Measurements from ENCODE around the gene TRIO.

TRIO gene

GRCh38 chr5:14332038-14332631 is 189.0 kb downstream of the TRIO start:
- DNase-seq: no peak
- Histone ChIP-seq H3K4me3 (no peak overlapping the region), H3K4me1 (peaks cover 0 to 22% (median 3%) of the 10 kb centered on the region in 4 donors), H3K9me3 (no peaks in the 10 kb centered on the region), H3K27ac (no peak overlapping the region), H3K36me3 (peaks cover 0 to 36% (median 18%) of the 10 kb centered on the region in 3 donors), H3K27me3 (no peaks in the 10 kb centered on the region)
- TF ChIP-seq CTCF (IDR thresholded peaks at IDR 0.05): no peak
- intact Hi-C loops (cut with DNase I; ENCODE audit: low total_unique reads): no loop called here

- H3K36me3 ChIP-seq: peaks cover 0 to 40% (median 23%) of the 10 kb centered on the region in 3 donors
- intact Hi-C loops (cut with DNase I; ENCODE audit: low total_unique reads): no loop called here
- no peaks in the 10 kb centered on the region for H3K9me3 ChIP-seq
- peak overlapping the region in 1 of 2 donors; percentile 53 for H3K27ac ChIP-seq
- H3K27me3 ChIP-seq: no peaks in the 10 kb centered on the region
- no peak for DNase-seq
- no peak overlapping the region for H3K4me3 ChIP-seq
- peaks cover 0 to 23% (median 6%) of the 10 kb centered on the region in 4 donors for H3K4me1 ChIP-seq
- no peak for TF ChIP-seq CTCF (IDR thresholded peaks at IDR 0.05)
These were observed 189.6 kb downstream of the TRIO start for GRCh38 chr5:14332746-14333145.

GRCh38 chr5:14337593-14337992 is 194.5 kb downstream of the TRIO start:
- peaks cover 0 to 71% (median 41%) of the 10 kb centered on the region in 4 donors for H3K4me1 ChIP-seq

GRCh38 chr5:14339468-14339867 is 196.3 kb downstream of the TRIO start:
- Histone ChIP-seq H3K9me3 (no peaks in the 10 kb centered on the region), H3K27ac (peak overlapping the region; percentile 72 to 73), H3K36me3 (peaks cover 0 to 20% (median 18%) of the 10 kb centered on the region in 3 donors), H3K4me1 (peaks cover 0 to 76% (median 41%) of the 10 kb centered on the region in 4 donors), H3K27me3 (no peaks in the 10 kb centered on the region), H3K4me3 (no peak overlapping the region)
- intact Hi-C loops (cut with DNase I; ENCODE audit: low total_unique reads): no loop called here
- no peak for TF ChIP-seq CTCF (IDR thresholded peaks at IDR 0.05)
- no peak for DNase-seq

More at GRCh38 chr5:14337593-14337992, 194.5 kb downstream of the TRIO start:
- Histone ChIP-seq H3K9me3 (no peaks in the 10 kb centered on the region), H3K36me3 (peaks cover 0 to 21% (median 18%) of the 10 kb centered on the region in 3 donors), H3K4me3 (no peak overlapping the region), H3K27ac (peak overlapping the region; percentile 72 to 73), H3K27me3 (no peaks in the 10 kb centered on the region)
- peak in 1 of 2 donors; percentile 69 for DNase-seq
- TF ChIP-seq CTCF (IDR thresholded peaks at IDR 0.05): no peak
- intact Hi-C loops (cut with DNase I; ENCODE audit: low total_unique reads): no loop called here

DNA sequence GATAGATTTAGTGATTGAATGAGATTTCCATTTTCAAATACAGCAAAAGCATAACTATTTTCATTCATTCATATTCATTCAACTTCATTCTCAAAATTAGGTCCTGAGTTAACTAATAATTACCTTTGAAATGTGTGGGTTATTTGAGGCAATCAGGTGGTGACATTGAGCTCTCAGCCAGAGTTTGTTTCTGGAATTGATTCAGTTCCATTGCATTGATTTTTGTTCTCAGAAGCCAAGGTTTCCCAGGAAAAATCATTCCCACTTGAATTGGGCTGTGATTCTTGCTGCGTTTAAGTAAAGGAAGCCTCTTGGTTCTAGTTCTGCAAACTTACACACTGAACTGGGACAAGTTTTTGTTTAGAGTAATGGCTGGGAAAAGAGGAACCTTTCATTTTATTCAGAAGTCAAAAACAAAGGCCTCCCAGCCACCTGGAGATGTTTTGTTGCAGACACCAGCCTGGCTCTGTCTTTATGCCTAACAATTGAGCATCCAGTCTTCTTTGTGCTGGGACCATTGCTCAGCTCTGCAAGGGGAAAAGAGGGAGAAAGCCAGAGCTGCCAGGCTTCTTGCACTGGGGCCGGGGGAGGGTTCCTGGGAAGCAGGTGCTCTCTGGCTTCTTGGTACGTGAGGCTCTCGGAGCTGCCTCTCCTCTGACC is 198.6 kb downstream of the TRIO start:
- Histone ChIP-seq H3K27ac (peak overlapping the region; percentile 26 to 33), H3K4me3 (no peak overlapping the region), H3K4me1 (peaks cover 0 to 68% (median 41%) of the 10 kb centered on the region in 4 donors), H3K27me3 (no peaks in the 10 kb centered on the region), H3K9me3 (no peaks in the 10 kb centered on the region), H3K36me3 (peaks cover 0 to 11% (median 7%) of the 10 kb centered on the region in 3 donors)
- TF ChIP-seq CTCF (IDR thresholded peaks at IDR 0.05): no peak
- intact Hi-C loops (cut with DNase I; ENCODE audit: low total_unique reads): no loop called here
- DNase-seq: no peak
